RWPE1 (cell line): ENCODE measurements around the gene P2RX2.

ENCODE experiments used
- CTCF ChIA-PET: fragments of 350-600 bp; sonication (Branson Sonifier 250); formaldehyde crosslinking; extraction: SDS; loops from one replicate; lab custom pipeline; 2021; lab: Yijun Ruan, JAX
- POLR2A ChIA-PET: fragments of 400-600 bp; formaldehyde crosslinking; extraction: SDS; loops from one replicate; lab custom pipeline; 2020; ENCODE audit warnings: antibody characterized with exemption; ENCODE audit not compliant: low non-redundant PET; lab: Yijun Ruan, JAX
- DNase-seq: peaks from one replicate; pipeline ENCODE4 v3.0.0; 2012; ENCODE audit warnings: low spot score
- H3K27ac ChIP-seq: fragments of 450-650 bp; 2 replicates; pipeline ENCODE4 v1.5.1; 2017
- CTCF ChIP-seq: fragments of 450-650 bp; conservative IDR thresholded peaks from 2 replicates; pipeline ENCODE4 v1.5.1; 2017; ENCODE audit warnings: low read depth, mild to moderate bottlenecking

Gene P2RX2

GRCh38 chr12:132587781-132588180, 30.8 kb upstream of the P2RX2 start:
- no peak for TF ChIP-seq CTCF
- DNase-seq, result no peak
- POLR2A ChIA-PET, result no interaction called here
- CTCF ChIA-PET, result no interaction called here
- H3K27ac ChIP-seq, result no peak overlapping the region

DNA sequence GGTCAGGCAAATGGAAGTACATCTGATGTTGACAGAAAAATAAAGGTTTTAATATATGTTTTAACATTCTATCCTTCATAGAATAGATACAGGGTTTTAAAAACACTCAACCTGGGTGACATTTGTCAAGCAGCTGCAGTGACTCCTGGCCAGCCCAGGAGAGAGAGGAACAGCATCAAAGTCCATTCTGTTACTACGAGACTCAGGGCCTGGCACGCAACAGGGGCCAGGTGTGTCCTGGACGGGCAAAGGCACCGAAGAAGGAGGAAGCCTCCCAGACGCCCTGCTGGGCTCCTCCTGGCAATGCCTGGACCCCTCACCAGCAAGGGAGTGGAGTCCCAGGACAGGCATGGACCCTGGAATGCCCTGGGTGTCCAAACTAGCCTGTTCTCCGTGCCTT, 30.3 kb upstream of the P2RX2 start:
- CTCF ChIA-PET, result no interaction called here

GRCh38 chr12:132588821-132589669, 29.5 kb upstream of the P2RX2 start:
- DNase-seq, result no peak
- ChIA-PET CTCF (no interaction called here), POLR2A (no interaction called here)
- TF ChIP-seq CTCF, result no peak
- H3K27ac ChIP-seq, result no peak overlapping the region

More for the DNA sequence above, 30.3 kb upstream of the P2RX2 start:
- POLR2A ChIA-PET, result no interaction called here
- DNase-seq, result no peak
- no peak overlapping the region for H3K27ac ChIP-seq
- TF ChIP-seq CTCF, result no peak

GRCh38 chr12:132591107-132591935, 27.3 kb upstream of the P2RX2 start:
- DNase-seq, result no peak
- no peak overlapping the region for H3K27ac ChIP-seq
- POLR2A ChIA-PET, result no interaction called here
- CTCF ChIA-PET, result no interaction called here
- no peak for TF ChIP-seq CTCF

- no peak for TF ChIP-seq CTCF
- H3K27ac ChIP-seq, result no peak overlapping the region
- ChIA-PET CTCF (interaction anchor here (1.0 to 1.2 kb wide), 2 partner anchors 22 to 182 kb away, joined by 4 to 5 read pairs; no protein-coding TSS in a partner anchor), POLR2A (no interaction called here)
- no peak for DNase-seq
Measured at GRCh38 chr12:132592282-132592970, 26.1 kb upstream of the P2RX2 start.

- no peak overlapping the region for H3K27ac ChIP-seq
- no peak for DNase-seq
- TF ChIP-seq CTCF, result no peak
- POLR2A ChIA-PET, result no interaction called here
- CTCF ChIA-PET, result interaction anchor here (1.0 to 1.2 kb wide), 2 partner anchors 22 to 183 kb away, joined by 4 to 5 read pairs; no protein-coding TSS in a partner anchor
Measured at GRCh38 chr12:132593071-132593470, 25.5 kb upstream of the P2RX2 start.
